PC-3 (cell line): ENCODE results near the gene BEST2.

Experiments
- CTCF ChIP-seq: fragments of 300-600 bp; sonication (generic); conservative IDR thresholded peaks from 2 replicates; pipeline ENCODE4 v1.5.1; 2017; ENCODE audit warnings: antibody characterized with exemption, low read depth, mild to moderate bottlenecking, low read length
- EZH2 ChIP-seq: fragments of 300-600 bp; sonication (generic); IDR thresholded peaks from one replicate; pipeline ENCODE4 v1.6.1; 2017; ENCODE audit warnings: antibody characterized with exemption, mild to moderate bottlenecking, low read length; ENCODE audit not compliant: unreplicated experiment
- EZH2phosphoT487 ChIP-seq: fragments of 300-600 bp; sonication (generic); IDR thresholded peaks from 2 replicates; pipeline ENCODE4 v1.6.1; 2018; ENCODE audit warnings: mild to moderate bottlenecking, antibody characterized with exemption, low read length, borderline replicate concordance

GRCh38 chr19:12706332-12706718, 45.3 kb upstream of the BEST2 start:
- TF ChIP-seq EZH2phosphoT487, result no peak
- TF ChIP-seq CTCF, result no peak
- no peak for TF ChIP-seq EZH2
